HG02852 (cell line): ENCODE results near the gene LTBP3.
"Not testable (repeated sequence)": the region's sequence is repeated elsewhere in the genome, so short reads cannot be mapped to it uniquely, and the experiment has no call there.

ENCODE experiments used
- ATAC-seq: cut with Tn5 transposase; IDR thresholded peaks from one replicate; pipeline ENCODE4 v1.9.1; 2021; ENCODE audit warnings: mild to moderate bottlenecking, moderate library complexity; ENCODE audit not compliant: unreplicated experiment

Gene LTBP3

GRCh38 chr11:65518941-65519549 lies 39.1 kb downstream of the LTBP3 start:
- ATAC-seq: not testable (repeated sequence)

- ATAC-seq: no peak
These were observed 41.8 kb downstream of the LTBP3 start for GRCh38 chr11:65516135-65516968.

- not testable (repeated sequence) for ATAC-seq
These were observed 45.8 kb downstream of the LTBP3 start for GRCh38 chr11:65512311-65512710.

GRCh38 chr11:65506772-65507505 lies 51.2 kb downstream of the LTBP3 start:
- peak; percentile 45 for ATAC-seq

GRCh38 chr11:65506290-65506771 lies 51.8 kb downstream of the LTBP3 start:
- ATAC-seq: no peak

GRCh38 chr11:65505466-65506289 lies 52.5 kb downstream of the LTBP3 start:
- ATAC-seq: no peak

GRCh38 chr11:65504674-65505465 lies 53.3 kb downstream of the LTBP3 start:
- no peak for ATAC-seq

GRCh38 chr11:65503949-65504673 lies 54.0 kb downstream of the LTBP3 start:
- ATAC-seq: no peak

GRCh38 chr11:65503368-65503948 lies 54.7 kb downstream of the LTBP3 start:
- ATAC-seq: no peak

- no peak for ATAC-seq
These were observed 55.4 kb downstream of the LTBP3 start for GRCh38 chr11:65502555-65503367.

- ATAC-seq: no peak
These were observed 55.9 kb downstream of the LTBP3 start for GRCh38 chr11:65502274-65502554.

GRCh38 chr11:65501472-65502273 lies 56.5 kb downstream of the LTBP3 start:
- no peak for ATAC-seq

- no peak for ATAC-seq
These were observed 57.0 kb downstream of the LTBP3 start for GRCh38 chr11:65501186-65501471.

- ATAC-seq: no peak
These were observed 57.6 kb downstream of the LTBP3 start for GRCh38 chr11:65500387-65501185.

- no peak for ATAC-seq
These were observed 58.3 kb downstream of the LTBP3 start for GRCh38 chr11:65499713-65500386.

- ATAC-seq: no peak
These were observed 59.0 kb downstream of the LTBP3 start, which contains the start of gene MALAT1 for GRCh38 chr11:65498977-65499712. Gene MALAT1, plus strand, starts transcription at chr11:65499045.
